ENCODE data around the gene CDC42EP1. TPM values are rescaled to one million over a fixed set of nuclear protein-coding genes. Genes with fewer than 3 reads are reported as not detected.

The CDC42EP1 gene
- total and polyA plus RNA-seq, 2 donors (not counting 3 experiments of a cell fraction or from before 2014, with no cell fraction given) = 82.2 to 141 TPM

- dilution Hi-C loops (cut with MboI; ENCODE audit: extremely low pct_ligation_motif_present, low sequenced_read_pairs) = no loop called here
- H3K9me1 ChIP-seq (replicated peaks; ENCODE audit: control insufficient read depth, extremely low read depth, insufficient read depth, low read length) = no peaks in the 10 kb centered on the region
- no peak overlapping the region for H3K4me3 ChIP-seq (replicated peaks in 1 of 3; ENCODE audit: insufficient read depth in 1 of 3, low read depth in 1 of 3, low read length in 3 of 3)
- CTCF ChIA-PET = interaction anchor here (1.4 to 21.8 kb wide), 3 partner anchors 9 to 37 kb away, joined by 5 to 977 read pairs (median 6); no protein-coding TSS in a partner anchor
- no peaks in the 10 kb centered on the region for H3K79me2 ChIP-seq (ENCODE audit: control insufficient read depth, insufficient read depth, low read length)
- no peak for DNase-seq (ENCODE audit: low read depth, low spot score)
- H3K9me3 ChIP-seq (replicated peaks; ENCODE audit: control insufficient read depth, insufficient read depth, low read length) = no peaks in the 10 kb centered on the region
- TF ChIP-seq EZH2 (IDR thresholded peaks at IDR 0.05; ENCODE audit: borderline replicate concordance, low read depth, low read length, severe bottlenecking) (no peak), JUN (IDR thresholded peaks at IDR 0.05; ENCODE audit: borderline replicate concordance, insufficient read depth, insufficient read length, low read depth) (no peak), GATA2 (IDR thresholded peaks at IDR 0.05; ENCODE audit: insufficient read depth, insufficient read length, low read depth, low read length) (no peak), POLR2AphosphoS5 (IDR thresholded peaks at IDR 0.05; ENCODE audit: insufficient read depth, low read depth, low read length) (no peak), CTCF (IDR thresholded peaks at IDR 0.05; ENCODE audit: extremely low read depth in 1 of 2, insufficient read depth in 1 of 2, low read depth in 1 of 2, low read length in 2 of 2) (no peak), POLR2A (IDR thresholded peaks at IDR 0.05; ENCODE audit: low read depth, low read length) (no peak), FOS (IDR thresholded peaks at IDR 0.05; ENCODE audit: borderline replicate concordance, insufficient read depth, low read length) (no peak), MAX (IDR thresholded peaks at IDR 0.05; ENCODE audit: insufficient read depth, insufficient read length) (no peak), MYC (IDR thresholded peaks at IDR 0.05; ENCODE audit: low read depth, low read length) (no peak)
- peaks cover 37% of the 10 kb centered on the region for H3K4me1 ChIP-seq (ENCODE audit: control insufficient read depth, extremely low read depth, insufficient read depth, low read length)
- intact Hi-C loops (cut with micrococcal nuclease) = no loop called here
- no peaks in the 10 kb centered on the region for H3K36me3 ChIP-seq (ENCODE audit: control insufficient read depth in 2 of 2, extremely low read depth in 1 of 2, insufficient read depth in 2 of 2, low read length in 2 of 2)
- no peak overlapping the region for H3K9ac ChIP-seq (replicated peaks; ENCODE audit: extremely low read depth, insufficient read depth, low read length)
- H3K4me2 ChIP-seq (ENCODE audit: insufficient read depth, low read length) = no peak overlapping the region
- no peak overlapping the region for H3K27ac ChIP-seq (ENCODE audit: insufficient read depth, low read depth, low read length)
- BruUV-seq (replicated peaks) = no TSS peak
- H4K20me1 ChIP-seq (replicated peaks; ENCODE audit: control insufficient read depth, extremely low read depth, insufficient read depth, low read length) = no peaks in the 10 kb centered on the region
- FAIRE-seq = no peak
- POLR2A ChIA-PET = no interaction called here
- H3K27me3 ChIP-seq (ENCODE audit: control insufficient read depth in 2 of 2, insufficient read depth in 2 of 2, low read length in 2 of 2) = no peaks in the 10 kb centered on the region
- H2AFZ ChIP-seq (ENCODE audit: low read depth, low read length) = no peak overlapping the region
Measured at GRCh38 chr22:37555029-37555428, 5.3 kb upstream of the CDC42EP1 start.

All from endothelial cell of umbilical vein (primary cell).